AG09319 (cell line): ENCODE data around the gene GINS2.

Experiments used
- DNase-seq: peaks from one replicate; pipeline ENCODE4 v3.0.0-alpha.2; 2010; ENCODE audit warnings: low read depth; ENCODE audit errors: extremely low read depth
- CTCF ChIP-seq: IDR thresholded peaks from 2 replicates; pipeline ENCODE4 v1.5.1; 2011; ENCODE audit warnings: low read depth, mild to moderate bottlenecking, inconsistent platforms, low read length, moderate library complexity

Gene GINS2

GRCh38 chr16:85651629-85652430 lies 36.9 kb downstream of the GINS2 start:
- TF ChIP-seq CTCF: no peak

GRCh38 chr16:85650844-85651628 lies 37.7 kb downstream of the GINS2 start:
- no peak for DNase-seq
- no peak for TF ChIP-seq CTCF

More at GRCh38 chr16:85651629-85652430, 36.9 kb downstream of the GINS2 start:
- DNase-seq: no peak

- TF ChIP-seq CTCF: no peak
- no peak for DNase-seq
Observed at GRCh38 chr16:85650135-85650843, 38.5 kb downstream of the GINS2 start.

GRCh38 chr16:85649411-85650134 lies 39.2 kb downstream of the GINS2 start:
- no peak for DNase-seq
- no peak for TF ChIP-seq CTCF

- no peak for DNase-seq
- TF ChIP-seq CTCF: no peak
Observed at GRCh38 chr16:85648805-85649204, 39.9 kb downstream of the GINS2 start.

- no peak for DNase-seq
- TF ChIP-seq CTCF: no peak
Observed at GRCh38 chr16:85648070-85648714, 40.6 kb downstream of the GINS2 start.
